ENCODE data around the gene MAP10.

- TF ChIP-seq TAF1 (IDR thresholded peaks at IDR 0.05; ENCODE audit: borderline replicate concordance, low read depth, low read length) (no peak), E4F1 (IDR thresholded peaks at IDR 0.05; ENCODE audit: borderline replicate concordance, partially characterized antibody) (no peak), POLR2AphosphoS5 (IDR thresholded peaks at IDR 0.05; ENCODE audit: low read length) (no peak), BMI1 (IDR thresholded peaks at IDR 0.05; ENCODE audit: borderline replicate concordance) (no peak), TBL1XR1 (IDR thresholded peaks at IDR 0.05; ENCODE audit: low read depth, low read length) (no peak), NRF1 (conservative IDR thresholded peaks at IDR 0.05; ENCODE audit: low read depth, low read length) (no peak), ATF2 (IDR thresholded peaks at IDR 0.05; ENCODE audit: low read length) (no peak), POLR2A (IDR thresholded peaks at IDR 0.05; ENCODE audit: low read depth, low read length) (no peak), HCFC1 (IDR thresholded peaks at IDR 0.05; ENCODE audit: low read length) (no peak), NR2F1 (conservative IDR thresholded peaks at IDR 0.05) (no peak)
- TF ChIP-seq, protein P1, sequence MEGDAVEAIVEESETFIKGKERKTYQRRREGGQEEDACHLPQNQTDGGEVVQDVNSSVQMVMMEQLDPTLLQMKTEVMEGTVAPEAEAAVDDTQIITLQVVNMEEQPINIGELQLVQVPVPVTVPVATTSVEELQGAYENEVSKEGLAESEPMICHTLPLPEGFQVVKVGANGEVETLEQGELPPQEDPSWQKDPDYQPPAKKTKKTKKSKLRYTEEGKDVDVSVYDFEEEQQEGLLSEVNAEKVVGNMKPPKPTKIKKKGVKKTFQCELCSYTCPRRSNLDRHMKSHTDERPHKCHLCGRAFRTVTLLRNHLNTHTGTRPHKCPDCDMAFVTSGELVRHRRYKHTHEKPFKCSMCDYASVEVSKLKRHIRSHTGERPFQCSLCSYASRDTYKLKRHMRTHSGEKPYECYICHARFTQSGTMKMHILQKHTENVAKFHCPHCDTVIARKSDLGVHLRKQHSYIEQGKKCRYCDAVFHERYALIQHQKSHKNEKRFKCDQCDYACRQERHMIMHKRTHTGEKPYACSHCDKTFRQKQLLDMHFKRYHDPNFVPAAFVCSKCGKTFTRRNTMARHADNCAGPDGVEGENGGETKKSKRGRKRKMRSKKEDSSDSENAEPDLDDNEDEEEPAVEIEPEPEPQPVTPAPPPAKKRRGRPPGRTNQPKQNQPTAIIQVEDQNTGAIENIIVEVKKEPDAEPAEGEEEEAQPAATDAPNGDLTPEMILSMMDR (IDR thresholded peaks at IDR 0.05 in 2 of 3, conservative IDR thresholded peaks at IDR 0.05 in 1 of 3; ENCODE audit: control insufficient read depth in 2 of 3, extremely low read depth in 1 of 3, insufficient read depth in 1 of 3, low read depth in 3 of 3, low read length in 3 of 3): no peak
Measured at GRCh38 chr1:232769733-232770132, 35.5 kb upstream of the MAP10 start.

All from GM12878 (cell line).